Loucy (cell line): ENCODE measurements around the gene GARIN5B.

Experiments
- CTCF ChIP-seq: fragments of 200-600 bp; sonication (generic); conservative IDR thresholded peaks from 2 replicates; pipeline ENCODE4 v1.5.1; 2014; ENCODE audit warnings: mild to moderate bottlenecking, antibody characterized with exemption, low read length
- EZH2phosphoT487 ChIP-seq: fragments of 200-600 bp; IDR thresholded peaks from 2 replicates; pipeline ENCODE4 v1.6.1; 2018; ENCODE audit warnings: antibody characterized with exemption, mild to moderate bottlenecking, moderate library complexity, borderline replicate concordance

DNA sequence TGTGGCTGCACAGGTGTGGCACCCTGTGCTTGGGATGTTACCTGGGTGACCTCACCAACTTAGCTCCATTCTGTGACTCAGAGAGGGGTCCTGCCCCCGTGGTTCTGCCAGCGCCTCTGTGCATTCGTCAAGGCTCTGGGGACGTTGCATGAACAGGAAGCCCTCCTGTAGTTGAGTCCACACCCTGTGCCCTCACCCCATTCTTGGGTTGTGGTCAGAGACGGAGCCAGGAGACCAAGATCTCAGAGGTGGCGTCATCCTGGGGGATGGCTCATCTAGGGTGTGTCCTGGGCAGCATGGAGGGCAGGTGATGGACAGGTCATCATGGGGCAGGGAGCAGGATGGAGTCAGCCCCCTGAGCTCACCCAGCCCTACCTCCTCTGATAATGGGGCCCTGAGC lies 11.0 kb downstream of the GARIN5B start:
- TF ChIP-seq CTCF (no peak), EZH2phosphoT487 (no peak)
